RWPE1 (cell line): ENCODE measurements around the gene PCNX4.

Source experiments
- CTCF ChIA-PET: fragments of 350-600 bp; sonication (Branson Sonifier 250); formaldehyde crosslinking; extraction: SDS; loops from one replicate; lab custom pipeline; 2021; lab: Yijun Ruan, JAX
- POLR2A ChIA-PET: fragments of 400-600 bp; formaldehyde crosslinking; extraction: SDS; loops from one replicate; lab custom pipeline; 2020; ENCODE audit warnings: antibody characterized with exemption; ENCODE audit not compliant: low non-redundant PET; lab: Yijun Ruan, JAX
- DNase-seq: peaks from one replicate; pipeline ENCODE4 v3.0.0; 2012; ENCODE audit warnings: low spot score
- H3K27ac ChIP-seq: fragments of 450-650 bp; 2 replicates; pipeline ENCODE4 v1.5.1; 2017
- CTCF ChIP-seq: fragments of 450-650 bp; conservative IDR thresholded peaks from 2 replicates; pipeline ENCODE4 v1.5.1; 2017; ENCODE audit warnings: low read depth, mild to moderate bottlenecking

Gene PCNX4

GRCh38 chr14:60204104-60204842 lies 112.5 kb downstream of the PCNX4 start:
- ChIA-PET CTCF (no interaction called here), POLR2A (no interaction called here)
- no peak for DNase-seq
- TF ChIP-seq CTCF = no peak
- no peak overlapping the region for H3K27ac ChIP-seq

GRCh38 chr14:60204843-60205774 lies 113.4 kb downstream of the PCNX4 start:
- no peak for TF ChIP-seq CTCF
- no peak overlapping the region for H3K27ac ChIP-seq
- DNase-seq = no peak
- ChIA-PET POLR2A (no interaction called here), CTCF (interaction anchor here (0.5 to 0.7 kb wide), 2 partner anchors 127 to 982 kb away, joined by 3 read pairs; no protein-coding TSS in a partner anchor)

DNA sequence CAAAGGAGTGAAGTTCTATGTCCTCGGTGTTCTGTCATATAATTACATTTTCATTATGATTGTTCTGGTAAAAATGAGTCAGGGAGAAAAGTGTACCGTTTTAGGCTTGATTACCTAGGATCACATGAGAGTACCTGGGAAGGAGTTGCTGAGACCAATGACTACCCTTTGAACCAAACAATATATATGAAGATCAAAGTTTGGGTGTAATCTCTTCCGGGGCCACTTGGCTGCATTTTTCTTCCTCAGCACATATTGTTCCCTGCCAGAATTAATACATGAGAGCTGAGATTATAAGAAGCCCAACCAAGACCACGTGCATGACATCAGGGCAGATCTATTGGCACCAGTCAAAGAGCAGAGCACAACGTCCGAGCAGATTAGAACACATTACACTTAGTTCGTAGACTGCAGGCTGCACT lies 114.5 kb downstream of the PCNX4 start:
- no peak overlapping the region for H3K27ac ChIP-seq
- no peak for TF ChIP-seq CTCF
- ChIA-PET POLR2A (no interaction called here), CTCF (interaction anchor here (0.6 to 0.7 kb wide), 2 partner anchors 50 to 980 kb away, joined by 3 read pairs; no protein-coding TSS in a partner anchor)
- DNase-seq = no peak

GRCh38 chr14:60206837-60207533 lies 115.3 kb downstream of the PCNX4 start:
- no peak for DNase-seq
- no peak for TF ChIP-seq CTCF
- ChIA-PET CTCF (interaction anchor here (0.6 kb wide), 1 partner anchor 51 kb away, joined by 3 read pairs; no protein-coding TSS in a partner anchor), POLR2A (no interaction called here)
- no peak overlapping the region for H3K27ac ChIP-seq

DNA sequence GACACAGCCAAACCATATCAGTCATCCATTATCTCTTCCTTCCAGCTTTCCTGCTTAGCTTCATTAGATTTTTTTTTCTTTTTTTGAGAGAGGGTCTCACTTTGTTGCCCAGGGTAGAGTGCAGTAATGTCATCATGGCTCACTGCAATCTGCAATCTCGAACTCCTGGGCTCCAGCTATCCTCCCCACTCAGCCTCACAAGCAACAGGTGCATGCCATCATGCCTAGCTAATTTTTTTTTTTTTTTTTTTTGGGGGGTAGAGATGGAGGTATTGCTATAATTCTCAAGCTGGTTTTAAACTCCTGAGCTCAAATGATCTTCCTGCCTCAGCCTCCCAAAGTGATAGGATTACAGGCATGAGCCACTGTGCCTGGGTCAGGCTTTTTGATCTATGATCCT lies 119.0 kb downstream of the PCNX4 start:
- DNase-seq = no peak
- ChIA-PET POLR2A (no interaction called here), CTCF (interaction anchor here (1.0 kb wide), 1 partner anchor 246 kb away, joined by 4 read pairs; no protein-coding TSS in a partner anchor)
- no peak for TF ChIP-seq CTCF
- no peak overlapping the region for H3K27ac ChIP-seq

DNA sequence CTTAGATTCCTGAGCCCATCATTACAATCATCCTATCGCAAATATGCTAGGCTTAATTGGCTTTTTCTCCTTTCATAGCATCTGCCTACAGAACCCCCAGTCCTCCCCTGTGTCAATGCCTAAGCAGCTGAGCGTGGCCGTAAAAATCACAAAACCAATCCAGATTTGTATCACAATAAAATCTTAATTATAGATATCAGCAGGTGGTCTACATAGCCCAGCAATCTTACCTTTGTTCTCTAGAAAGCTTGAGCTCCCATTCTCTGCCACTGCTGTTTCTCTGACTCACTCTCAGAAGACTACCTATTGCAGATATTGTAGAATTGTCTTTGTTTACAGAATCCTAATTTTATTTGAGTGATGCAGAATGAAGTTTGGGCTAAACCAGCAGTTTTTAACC lies 119.4 kb downstream of the PCNX4 start:
- POLR2A ChIA-PET = no interaction called here
- CTCF ChIA-PET = interaction anchor here (1.0 kb wide), 1 partner anchor 246 kb away, joined by 4 read pairs; no protein-coding TSS in a partner anchor
- no peak overlapping the region for H3K27ac ChIP-seq
- no peak for TF ChIP-seq CTCF
- no peak for DNase-seq
